Measurements from ENCODE around the gene ADGRB3. TPM values are rescaled to one million over a fixed set of nuclear protein-coding genes. Genes with fewer than 3 reads are reported as not detected.

ADGRB3 gene
- total and polyA plus RNA-seq, 2 donors (not counting 3 experiments of a cell fraction or from before 2014, with no cell fraction given): not detected

DNA sequence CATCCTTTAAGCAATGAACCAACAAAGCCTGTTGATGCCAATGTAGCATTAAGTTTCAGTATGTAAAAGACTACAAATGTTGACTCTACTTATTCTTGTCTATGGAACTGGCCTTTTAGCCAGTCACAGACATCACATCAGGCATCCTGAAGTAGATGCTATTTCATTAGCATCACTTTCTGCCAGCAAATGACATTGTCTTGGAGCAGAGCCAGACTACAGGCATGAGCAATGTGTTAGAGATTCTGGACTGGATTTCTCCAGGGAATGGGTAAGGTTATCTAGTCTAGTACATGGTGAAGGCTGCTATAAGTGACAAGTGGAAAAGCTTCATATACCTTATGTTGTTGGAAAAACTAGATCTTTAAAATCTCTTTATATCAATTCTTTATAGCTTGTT is 142.9 kb downstream of the ADGRB3 start:
- Histone ChIP-seq H3K79me2 (ENCODE audit: control insufficient read depth, insufficient read depth, low read length) (no peaks in the 10 kb centered on the region), H3K9me1 (replicated peaks; ENCODE audit: control insufficient read depth, extremely low read depth, insufficient read depth, low read length) (no peaks in the 10 kb centered on the region), H3K9me3 (replicated peaks; ENCODE audit: control insufficient read depth, insufficient read depth, low read length) (no peaks in the 10 kb centered on the region), H3K36me3 (ENCODE audit: control insufficient read depth in 2 of 2, extremely low read depth in 1 of 2, insufficient read depth in 2 of 2, low read length in 2 of 2) (no peaks in the 10 kb centered on the region), H3K4me3 (replicated peaks in 1 of 3; ENCODE audit: insufficient read depth in 1 of 3, low read depth in 1 of 3, low read length in 3 of 3) (no peak overlapping the region), H3K27me3 (ENCODE audit: control insufficient read depth in 2 of 2, insufficient read depth in 2 of 2, low read length in 2 of 2) (no peaks in the 10 kb centered on the region), H4K20me1 (replicated peaks; ENCODE audit: control insufficient read depth, extremely low read depth, insufficient read depth, low read length) (no peaks in the 10 kb centered on the region), H3K9ac (replicated peaks; ENCODE audit: extremely low read depth, insufficient read depth, low read length) (no peak overlapping the region), H3K27ac (ENCODE audit: insufficient read depth, low read depth, low read length) (no peak overlapping the region), H2AFZ (ENCODE audit: low read depth, low read length) (no peak overlapping the region), H3K4me2 (ENCODE audit: insufficient read depth, low read length) (no peak overlapping the region), H3K4me1 (ENCODE audit: control insufficient read depth, extremely low read depth, insufficient read depth, low read length) (no peaks in the 10 kb centered on the region)
- ChIA-PET CTCF (no interaction called here), POLR2A (no interaction called here)
- no TSS peak for BruUV-seq (replicated peaks)
- no peak for DNase-seq (ENCODE audit: low read depth, low spot score)
- TF ChIP-seq POLR2A (IDR thresholded peaks at IDR 0.05; ENCODE audit: low read depth, low read length) (no peak), GATA2 (IDR thresholded peaks at IDR 0.05; ENCODE audit: insufficient read depth, insufficient read length, low read depth, low read length) (no peak), EZH2 (IDR thresholded peaks at IDR 0.05; ENCODE audit: borderline replicate concordance, low read depth, low read length, severe bottlenecking) (no peak), FOS (IDR thresholded peaks at IDR 0.05; ENCODE audit: borderline replicate concordance, insufficient read depth, low read length) (no peak), JUN (IDR thresholded peaks at IDR 0.05; ENCODE audit: borderline replicate concordance, insufficient read depth, insufficient read length, low read depth) (no peak), POLR2AphosphoS5 (IDR thresholded peaks at IDR 0.05; ENCODE audit: insufficient read depth, low read depth, low read length) (no peak), MYC (IDR thresholded peaks at IDR 0.05; ENCODE audit: low read depth, low read length) (no peak)
- TF ChIP-seq, protein P1, sequence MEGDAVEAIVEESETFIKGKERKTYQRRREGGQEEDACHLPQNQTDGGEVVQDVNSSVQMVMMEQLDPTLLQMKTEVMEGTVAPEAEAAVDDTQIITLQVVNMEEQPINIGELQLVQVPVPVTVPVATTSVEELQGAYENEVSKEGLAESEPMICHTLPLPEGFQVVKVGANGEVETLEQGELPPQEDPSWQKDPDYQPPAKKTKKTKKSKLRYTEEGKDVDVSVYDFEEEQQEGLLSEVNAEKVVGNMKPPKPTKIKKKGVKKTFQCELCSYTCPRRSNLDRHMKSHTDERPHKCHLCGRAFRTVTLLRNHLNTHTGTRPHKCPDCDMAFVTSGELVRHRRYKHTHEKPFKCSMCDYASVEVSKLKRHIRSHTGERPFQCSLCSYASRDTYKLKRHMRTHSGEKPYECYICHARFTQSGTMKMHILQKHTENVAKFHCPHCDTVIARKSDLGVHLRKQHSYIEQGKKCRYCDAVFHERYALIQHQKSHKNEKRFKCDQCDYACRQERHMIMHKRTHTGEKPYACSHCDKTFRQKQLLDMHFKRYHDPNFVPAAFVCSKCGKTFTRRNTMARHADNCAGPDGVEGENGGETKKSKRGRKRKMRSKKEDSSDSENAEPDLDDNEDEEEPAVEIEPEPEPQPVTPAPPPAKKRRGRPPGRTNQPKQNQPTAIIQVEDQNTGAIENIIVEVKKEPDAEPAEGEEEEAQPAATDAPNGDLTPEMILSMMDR (IDR thresholded peaks at IDR 0.05; ENCODE audit: extremely low read depth in 1 of 2, insufficient read depth in 1 of 2, low read depth in 1 of 2, low read length in 2 of 2): no peak
- TF ChIP-seq, protein P2, sequence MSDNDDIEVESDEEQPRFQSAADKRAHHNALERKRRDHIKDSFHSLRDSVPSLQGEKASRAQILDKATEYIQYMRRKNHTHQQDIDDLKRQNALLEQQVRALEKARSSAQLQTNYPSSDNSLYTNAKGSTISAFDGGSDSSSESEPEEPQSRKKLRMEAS (IDR thresholded peaks at IDR 0.05; ENCODE audit: insufficient read depth, insufficient read length): no peak
- dilution Hi-C loops (cut with MboI; ENCODE audit: extremely low pct_ligation_motif_present, low sequenced_read_pairs) (no loop called here), intact Hi-C loops (cut with micrococcal nuclease) (loop anchor here (5.0 kb wide), 1 partner anchor 141 kb away; the partner anchor contains the start of gene ADGRB3)
- no peak for FAIRE-seq
